Activated gamma-delta T cell treated with Interleukin-2 at 50 U/mL for 16 hours (primary cell): ENCODE results near the gene EDN1.
"Not testable (repeated sequence)": the region's sequence is repeated elsewhere in the genome, so short reads cannot be mapped to it uniquely, and the experiment has no call there.

Experiments
- DNase-seq: peaks from one replicate; pipeline ENCODE4 v3.0.0-alpha.2; 2020

Gene EDN1

GRCh38 chr6:12328701-12329100, 38.5 kb downstream of the EDN1 start:
- no peak for DNase-seq

- DNase-seq, result no peak
Measured at GRCh38 chr6:12331474-12331873, 41.3 kb downstream of the EDN1 start.

GRCh38 chr6:12331951-12332749, 42.0 kb downstream of the EDN1 start:
- DNase-seq, result no peak

GRCh38 chr6:12332750-12333079, 42.6 kb downstream of the EDN1 start:
- DNase-seq, result not testable (repeated sequence)

GRCh38 chr6:12333128-12333527, 43.0 kb downstream of the EDN1 start:
- no peak for DNase-seq

- no peak for DNase-seq
Measured at GRCh38 chr6:12334526-12335130, 44.5 kb downstream of the EDN1 start.

GRCh38 chr6:12335131-12335527, 45.0 kb downstream of the EDN1 start:
- no peak for DNase-seq

GRCh38 chr6:12335717-12336116, 45.6 kb downstream of the EDN1 start:
- no peak for DNase-seq

- DNase-seq, result no peak
Measured at GRCh38 chr6:12336121-12336971, 46.2 kb downstream of the EDN1 start.

GRCh38 chr6:12339022-12339421, 48.9 kb downstream of the EDN1 start:
- no peak for DNase-seq

GRCh38 chr6:12339808-12340487, 49.8 kb downstream of the EDN1 start:
- no peak for DNase-seq

- DNase-seq, result no peak
Measured at GRCh38 chr6:12340488-12340818, 50.3 kb downstream of the EDN1 start.

GRCh38 chr6:12342664-12343063, 52.5 kb downstream of the EDN1 start:
- DNase-seq, result no peak

GRCh38 chr6:12343122-12343439, 52.9 kb downstream of the EDN1 start:
- DNase-seq, result no peak

GRCh38 chr6:12343440-12344162, 53.4 kb downstream of the EDN1 start:
- DNase-seq, result no peak

- DNase-seq, result no peak
Measured at GRCh38 chr6:12344296-12344695, 54.1 kb downstream of the EDN1 start.

GRCh38 chr6:12344961-12345693, 55.0 kb downstream of the EDN1 start:
- DNase-seq, result no peak

- no peak for DNase-seq
Measured at GRCh38 chr6:12345694-12346058, 55.5 kb downstream of the EDN1 start.
